Amniotic stem cell (primary cell): ENCODE data around the gene COL18A1.
"Not testable (repeated sequence)": the region's sequence is repeated elsewhere in the genome, so short reads cannot be mapped to it uniquely, and the experiment has no call there.

Source experiments
- DNase-seq: peaks from one replicate; lab custom pipeline; 2025; lab: John Stamatoyannopoulos, UW

COL18A1 gene

GRCh38 chr21:45404730-45405270 lies at the start of gene COL18A1:
COL18A1 (plus strand) TSS chr21:45405165; CDS start chr21:45405231, 66 bp downstream.
- DNase-seq = no peak

GRCh38 chr21:45355573-45355972 lies 49.4 kb upstream of the COL18A1 start:
- DNase-seq = no peak

GRCh38 chr21:45356251-45356650 lies 48.7 kb upstream of the COL18A1 start:
- no peak for DNase-seq

DNA sequence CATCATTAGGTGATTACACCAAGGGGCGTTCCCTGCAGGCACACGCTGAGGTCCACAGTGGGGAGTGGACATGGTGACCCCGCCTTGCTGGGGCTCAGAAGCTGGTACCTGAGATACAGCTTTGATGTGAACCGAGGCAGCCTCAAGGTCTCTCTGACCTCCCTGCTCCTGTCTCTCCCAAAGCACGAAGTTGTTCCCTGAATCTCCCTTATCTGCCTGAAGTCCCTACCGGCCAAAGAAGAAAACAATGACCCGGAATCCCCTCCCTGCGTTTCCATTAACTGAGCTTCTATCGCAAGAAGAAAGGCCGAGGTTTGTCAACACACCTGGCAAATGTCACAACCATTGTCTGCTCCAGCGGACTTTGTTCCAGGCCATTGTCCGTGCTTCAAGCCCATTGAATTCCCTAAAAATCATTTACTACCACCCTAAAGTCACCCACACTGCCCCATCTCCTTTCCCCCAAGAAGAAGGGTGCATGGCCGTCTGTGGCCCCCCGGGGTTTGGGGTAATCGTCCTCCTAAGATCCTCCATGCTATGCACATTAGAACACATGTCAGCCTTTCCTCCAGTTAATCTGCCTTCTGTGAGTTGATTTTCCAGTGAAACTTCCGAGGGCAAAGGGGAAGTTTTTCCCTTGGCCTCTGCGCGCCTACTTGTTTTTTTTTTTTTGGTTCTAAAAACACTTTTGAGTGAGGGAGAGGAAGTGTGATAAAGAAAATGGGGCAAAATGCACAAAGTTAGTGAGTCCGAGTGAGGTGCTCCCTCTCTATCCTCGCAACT lies 48.1 kb upstream of the COL18A1 start:
- no peak for DNase-seq

GRCh38 chr21:45357436-45358260 lies 47.3 kb upstream of the COL18A1 start:
- no peak for DNase-seq

DNA sequence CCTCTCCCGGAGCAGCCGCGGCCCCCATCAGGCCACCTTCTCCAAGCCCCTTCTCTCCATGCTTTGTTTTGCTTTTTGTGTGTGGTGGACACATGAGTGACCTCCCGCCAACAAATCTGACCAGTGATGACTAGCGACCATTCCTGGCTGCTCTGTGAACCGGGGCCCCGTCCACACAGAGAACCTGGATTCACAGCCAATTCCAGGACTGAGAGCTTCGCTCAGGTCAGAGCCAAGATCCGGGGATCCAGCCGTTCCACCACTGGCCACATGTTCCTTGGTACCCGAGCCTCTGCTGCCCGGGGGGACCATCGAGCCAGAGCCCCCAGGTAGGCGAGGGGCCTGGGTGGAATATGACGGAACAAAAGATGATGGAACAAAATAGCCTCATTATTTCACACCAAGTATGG lies 46.7 kb upstream of the COL18A1 start:
- DNase-seq = no peak

- DNase-seq = no peak
These were observed 46.2 kb upstream of the COL18A1 start for GRCh38 chr21:45358711-45359310.

DNA sequence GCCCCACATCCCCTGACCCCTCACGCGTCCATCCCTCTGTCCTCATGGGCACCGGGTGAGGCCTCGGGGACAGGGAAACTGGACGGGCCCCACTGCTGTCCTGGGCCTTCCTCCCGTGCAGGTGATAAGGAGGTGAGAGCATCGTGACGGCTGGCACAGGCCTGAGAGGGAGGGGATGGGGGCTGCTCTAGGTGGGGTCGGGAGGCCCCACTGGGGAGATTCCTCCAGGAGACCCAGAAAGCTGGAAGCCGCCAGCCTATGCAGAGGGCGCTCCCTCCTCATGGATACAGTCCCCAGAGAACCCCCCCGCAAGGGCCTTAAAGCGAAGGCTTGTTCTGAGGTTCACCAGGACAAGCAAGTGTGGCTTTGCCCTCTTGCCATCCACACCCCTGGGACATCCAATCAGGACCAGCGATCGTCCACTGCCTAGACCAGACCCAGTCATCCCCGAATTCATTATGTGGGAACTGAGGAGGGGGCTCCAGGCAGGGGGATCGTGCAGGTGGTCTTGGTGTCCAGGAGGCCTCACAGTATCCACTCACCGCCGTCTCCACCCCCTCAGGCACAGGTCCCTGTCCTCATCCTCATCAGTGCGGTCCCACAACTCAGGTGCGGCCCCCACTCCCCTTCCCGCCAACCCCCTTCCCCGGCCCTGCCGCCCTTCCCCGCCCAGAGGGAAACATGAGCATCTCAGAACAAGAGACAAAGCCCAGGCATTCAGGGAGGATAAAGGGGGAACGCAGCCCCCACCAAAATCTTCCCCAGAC lies 45.3 kb upstream of the COL18A1 start:
- no peak for DNase-seq

DNA sequence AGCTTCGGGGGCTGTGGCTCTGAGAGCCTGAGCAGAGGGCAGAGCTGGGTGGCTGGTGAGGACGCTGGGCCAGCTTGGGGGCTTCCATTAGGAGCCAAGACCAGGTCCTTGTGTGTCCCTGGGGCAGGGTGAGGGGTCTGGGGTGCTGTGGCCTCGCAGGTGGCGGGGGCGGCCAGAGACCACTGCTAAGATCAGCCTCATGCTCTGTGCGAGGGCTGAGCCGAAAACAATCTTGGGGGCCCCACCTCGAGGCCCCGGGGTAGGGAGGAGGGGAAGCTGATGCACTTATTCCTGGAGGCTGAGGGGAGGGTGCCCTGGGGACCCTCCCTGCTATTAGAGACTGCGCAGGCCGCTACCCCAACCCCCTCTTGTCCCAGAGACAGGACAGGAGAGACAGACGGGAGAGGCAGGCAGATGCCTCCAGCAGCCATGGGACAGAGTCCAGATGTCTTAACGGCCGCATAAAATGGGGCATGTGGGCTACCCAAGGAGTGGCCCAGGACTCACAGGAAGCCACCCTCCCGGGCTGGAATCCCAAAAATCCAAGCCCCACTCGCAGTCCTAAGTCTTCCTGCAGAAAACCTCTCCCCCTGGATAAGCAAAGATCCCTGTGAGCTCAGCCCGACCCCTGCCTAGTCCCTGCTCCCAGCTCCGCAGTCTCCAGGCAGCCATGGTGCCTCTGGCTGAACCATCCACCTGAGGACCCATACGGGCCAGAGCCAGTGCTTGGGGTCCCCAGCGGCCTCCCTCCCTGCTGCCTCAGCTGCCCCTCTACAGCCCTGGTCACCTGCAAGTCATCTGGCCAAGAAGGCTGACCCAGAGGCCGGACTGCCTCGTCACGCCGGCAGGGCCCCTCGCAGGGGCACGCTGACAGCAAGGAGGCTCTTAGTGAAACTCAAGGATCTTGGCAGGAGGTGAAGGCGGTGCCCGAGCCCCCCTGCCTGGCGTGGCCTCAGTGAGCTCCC lies 43.6 kb upstream of the COL18A1 start:
- no peak for DNase-seq

- no peak for DNase-seq
These were observed 42.8 kb upstream of the COL18A1 start for GRCh38 chr21:45362077-45362747.

DNA sequence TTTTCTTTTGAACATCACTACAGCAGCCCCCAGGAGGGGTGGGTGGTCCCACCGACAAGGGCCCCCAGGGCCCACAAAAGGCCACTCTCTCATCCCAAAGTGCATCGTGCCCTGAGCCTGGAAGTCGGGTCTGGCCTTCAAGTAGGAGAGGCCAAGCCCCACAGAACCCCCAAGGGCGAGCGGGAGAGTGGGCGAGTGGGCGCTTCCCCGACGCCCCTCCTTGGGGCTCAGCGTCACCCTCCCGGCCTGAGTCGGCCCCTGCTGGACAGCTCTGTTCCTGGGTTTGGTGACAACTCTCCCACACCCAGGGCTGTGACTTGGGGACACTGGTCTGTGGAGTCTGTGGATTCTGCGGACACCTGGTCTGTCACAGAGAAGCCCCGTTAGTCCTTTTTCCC lies 42.2 kb upstream of the COL18A1 start:
- DNase-seq = no peak

- not testable (repeated sequence) for DNase-seq
These were observed 41.7 kb upstream of the COL18A1 start for GRCh38 chr21:45363272-45363671.

- DNase-seq = peak; percentile 95
These were observed 41.0 kb upstream of the COL18A1 start for GRCh38 chr21:45363921-45364467.

- no peak for DNase-seq
These were observed 40.3 kb upstream of the COL18A1 start for GRCh38 chr21:45364468-45365185.

DNA sequence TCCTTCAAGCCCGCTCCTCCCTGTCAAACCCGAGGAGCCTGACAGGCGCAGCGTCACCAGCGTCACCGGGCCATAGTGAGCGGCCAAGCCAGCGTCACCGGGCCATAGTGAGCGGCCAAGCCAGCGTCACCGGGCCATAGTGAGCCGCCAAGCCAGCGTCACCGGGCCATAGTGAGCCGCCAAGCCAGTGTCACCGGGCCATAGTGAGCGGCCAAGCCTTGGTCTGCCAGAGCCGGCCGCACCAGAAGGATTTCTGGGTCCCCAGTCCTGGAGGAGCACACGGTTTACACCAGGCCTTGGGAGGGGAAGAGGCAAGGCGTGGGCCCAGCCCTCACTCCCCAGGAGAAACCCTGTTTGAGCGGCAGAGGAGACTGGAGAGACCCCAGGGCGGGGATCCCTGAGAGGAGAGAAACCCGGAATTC lies 39.8 kb upstream of the COL18A1 start:
- no peak for DNase-seq

DNA sequence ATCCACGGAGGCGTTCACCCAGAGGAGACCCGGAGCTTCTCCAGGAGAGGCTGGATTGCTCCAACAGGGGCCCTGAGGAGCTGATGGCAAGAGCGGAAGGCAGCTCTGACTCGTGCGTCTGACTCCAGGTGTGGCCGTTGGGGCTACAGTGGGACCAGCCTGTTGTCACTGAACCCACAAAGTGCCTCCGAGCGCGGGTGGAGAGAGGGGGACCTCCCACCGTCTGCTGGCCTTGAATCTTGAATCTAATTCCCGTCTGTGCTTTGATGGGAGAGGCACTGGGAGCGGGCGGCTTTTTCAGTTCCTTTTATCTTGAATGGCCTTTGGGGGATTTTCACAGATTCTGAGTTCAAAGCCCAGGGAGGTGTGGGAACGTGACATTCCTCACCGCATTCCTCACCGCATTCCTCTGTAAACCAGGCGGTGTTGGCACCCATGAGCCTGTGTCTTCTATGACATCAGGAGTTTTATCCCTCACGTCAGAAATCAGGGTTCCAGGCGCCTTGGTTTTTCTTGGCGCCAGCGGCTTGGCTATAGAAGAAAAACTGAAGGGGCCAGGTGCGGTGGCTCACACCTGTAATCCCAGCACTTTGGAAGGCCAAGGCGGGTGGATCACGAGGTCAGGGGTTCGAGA lies 39.2 kb upstream of the COL18A1 start:
- DNase-seq = no peak

GRCh38 chr21:45366476-45366875 lies 38.5 kb upstream of the COL18A1 start:
- DNase-seq = no peak

DNA sequence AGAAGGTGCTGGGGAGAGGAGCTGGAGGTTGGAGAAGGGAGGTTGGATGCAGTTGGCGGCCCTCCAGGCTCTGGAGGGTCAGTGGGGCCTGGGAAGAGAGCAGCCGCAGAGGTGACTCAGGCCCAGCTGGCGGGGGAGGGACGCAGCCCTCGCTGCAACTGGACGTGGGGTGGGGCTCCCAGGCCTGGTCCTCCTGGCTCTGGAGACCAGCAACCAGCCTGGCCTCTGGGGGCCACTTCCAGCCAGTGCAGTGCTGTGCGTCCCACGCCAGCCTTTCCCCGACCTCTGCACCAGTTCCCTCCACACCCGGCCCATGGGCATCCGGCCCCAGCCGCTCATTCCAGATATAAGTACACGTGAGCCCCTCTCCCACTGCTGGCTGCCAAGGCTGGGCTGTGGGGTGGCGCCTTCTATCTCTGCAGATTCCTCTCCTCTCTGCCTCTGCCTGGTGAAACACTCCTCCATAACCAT lies 38.0 kb upstream of the COL18A1 start:
- DNase-seq = no peak
